HG03457 (cell line): ENCODE results near the gene AGFG2.
"Not testable (repeated sequence)": the region's sequence is repeated elsewhere in the genome, so short reads cannot be mapped to it uniquely, and the experiment has no call there.

Experiments
- ATAC-seq: cut with Tn5 transposase; IDR thresholded peaks from one replicate; pipeline ENCODE4 v1.9.1; 2021; ENCODE audit warnings: moderate number of reproducible peaks; ENCODE audit not compliant: unreplicated experiment

AGFG2 gene

DNA sequence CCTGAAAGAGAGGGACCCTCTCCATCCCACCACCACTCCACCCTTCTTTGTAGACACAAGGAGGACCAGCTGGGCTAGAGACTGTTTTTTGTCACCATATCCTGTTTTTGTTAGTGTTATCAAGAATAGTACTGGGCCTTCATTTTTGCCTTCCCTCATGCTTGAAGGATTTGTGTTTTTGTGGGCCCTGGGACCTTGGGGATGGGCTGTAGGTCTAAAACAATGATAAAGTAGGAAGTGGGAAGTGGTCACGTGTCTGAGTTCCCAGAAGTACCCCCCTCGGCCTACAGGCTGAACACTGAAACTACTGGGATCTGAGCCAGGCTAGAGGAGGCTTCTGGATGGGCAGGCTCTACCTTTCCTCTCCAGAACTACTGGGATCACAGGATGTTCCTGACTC is 8.9 kb downstream of the AGFG2 start:
- ATAC-seq: no peak

- not testable (repeated sequence) for ATAC-seq
Observed at GRCh38 chr7:100548446-100548845, 9.4 kb downstream of the AGFG2 start.

- no peak for ATAC-seq
Observed at GRCh38 chr7:100552532-100552931, 13.5 kb downstream of the AGFG2 start.

DNA sequence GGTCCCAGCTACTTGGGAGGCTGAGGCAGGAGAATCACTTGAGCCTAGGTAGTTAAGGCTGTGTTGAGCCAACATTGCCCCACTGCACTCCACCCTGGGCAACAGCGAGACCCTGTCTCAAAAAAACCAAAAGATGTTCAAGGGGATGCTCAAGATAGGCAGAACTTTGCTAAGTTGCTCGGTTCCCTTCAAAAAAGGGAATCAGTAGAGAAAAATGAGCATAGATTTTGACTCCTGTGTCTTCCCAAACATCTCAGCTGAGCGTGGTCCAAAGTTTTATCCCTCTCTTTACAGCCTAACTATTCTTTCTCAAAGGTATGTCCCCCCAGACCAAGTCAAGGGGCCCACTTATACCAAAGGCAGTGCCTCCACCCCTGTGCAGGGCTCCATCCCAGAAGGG is 14.0 kb downstream of the AGFG2 start:
- ATAC-seq: no peak

DNA sequence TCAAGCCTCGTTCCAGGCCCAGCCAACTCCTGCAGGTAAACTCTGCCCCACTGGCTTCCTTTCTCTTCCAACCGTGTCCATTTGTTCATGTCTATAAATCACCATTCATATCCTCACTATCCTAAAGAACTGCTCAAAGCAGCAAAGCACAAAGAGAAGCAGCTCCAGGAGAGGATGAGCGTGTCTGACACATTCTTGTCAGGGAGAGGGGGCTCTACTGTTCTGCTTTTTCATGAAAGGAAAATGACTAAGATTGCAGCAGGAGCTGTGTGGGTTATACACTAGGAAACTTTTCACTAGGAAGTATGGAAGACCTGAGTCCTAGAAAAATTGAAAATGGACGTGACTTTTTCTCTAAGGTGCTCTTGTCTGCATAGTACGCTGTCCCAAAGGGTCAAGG is 16.7 kb downstream of the AGFG2 start:
- no peak for ATAC-seq

DNA sequence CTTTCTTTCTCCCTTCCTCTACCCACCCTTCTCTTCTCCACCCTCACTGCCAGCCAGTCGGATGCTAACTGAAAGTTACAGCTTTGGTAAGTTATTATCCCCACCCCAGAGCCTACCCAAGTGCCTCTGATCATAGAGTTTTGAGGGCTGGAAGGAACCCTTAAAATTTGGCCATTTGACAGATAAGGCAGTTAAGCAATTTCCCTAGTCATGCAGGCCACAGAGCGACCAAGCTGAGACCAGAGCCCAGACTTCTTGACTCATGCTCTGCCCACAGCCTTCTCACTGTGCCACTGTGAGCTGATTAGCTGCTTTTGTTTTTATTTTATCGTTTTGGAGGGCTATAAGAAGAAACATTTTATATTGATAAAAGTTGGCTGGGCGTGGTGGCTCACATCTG is 17.5 kb downstream of the AGFG2 start:
- ATAC-seq: no peak

GRCh38 chr7:100559127-100559526 is 20.1 kb downstream of the AGFG2 start:
- ATAC-seq: no peak

DNA sequence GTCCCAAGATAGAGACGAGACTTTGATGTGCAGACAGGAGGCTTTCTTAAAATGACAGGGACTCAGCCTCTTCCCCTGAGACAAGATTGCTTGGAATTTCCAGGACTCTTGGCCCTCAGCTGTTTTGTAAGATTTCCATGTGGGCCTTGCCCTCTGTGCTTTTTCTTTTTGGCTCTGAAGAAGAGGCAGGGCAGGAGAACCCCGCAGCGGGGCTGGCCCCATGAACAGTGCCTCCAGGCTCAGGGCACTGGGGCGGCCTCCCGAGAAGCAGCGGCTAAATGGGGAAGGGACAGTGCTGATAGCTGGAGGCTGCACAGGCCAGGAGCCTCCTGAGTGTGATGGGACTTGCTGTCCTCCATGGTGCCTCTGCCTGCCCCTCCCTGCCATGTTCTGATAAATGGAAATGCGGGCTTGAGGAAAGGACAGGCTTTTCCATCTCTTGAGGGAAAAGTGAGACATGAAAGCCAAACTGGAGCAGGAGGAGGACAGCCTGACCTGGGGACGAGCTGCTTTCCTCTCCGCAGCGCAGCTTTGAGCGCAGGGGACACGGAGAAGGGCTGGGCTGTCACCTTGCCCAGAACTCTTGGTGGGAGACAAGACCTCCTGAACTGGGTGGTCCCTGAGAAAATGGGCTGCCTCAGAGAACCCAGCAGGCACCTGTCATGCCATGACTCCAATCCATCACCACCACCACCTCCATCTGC is 22.6 kb downstream of the AGFG2 start:
- ATAC-seq: no peak

DNA sequence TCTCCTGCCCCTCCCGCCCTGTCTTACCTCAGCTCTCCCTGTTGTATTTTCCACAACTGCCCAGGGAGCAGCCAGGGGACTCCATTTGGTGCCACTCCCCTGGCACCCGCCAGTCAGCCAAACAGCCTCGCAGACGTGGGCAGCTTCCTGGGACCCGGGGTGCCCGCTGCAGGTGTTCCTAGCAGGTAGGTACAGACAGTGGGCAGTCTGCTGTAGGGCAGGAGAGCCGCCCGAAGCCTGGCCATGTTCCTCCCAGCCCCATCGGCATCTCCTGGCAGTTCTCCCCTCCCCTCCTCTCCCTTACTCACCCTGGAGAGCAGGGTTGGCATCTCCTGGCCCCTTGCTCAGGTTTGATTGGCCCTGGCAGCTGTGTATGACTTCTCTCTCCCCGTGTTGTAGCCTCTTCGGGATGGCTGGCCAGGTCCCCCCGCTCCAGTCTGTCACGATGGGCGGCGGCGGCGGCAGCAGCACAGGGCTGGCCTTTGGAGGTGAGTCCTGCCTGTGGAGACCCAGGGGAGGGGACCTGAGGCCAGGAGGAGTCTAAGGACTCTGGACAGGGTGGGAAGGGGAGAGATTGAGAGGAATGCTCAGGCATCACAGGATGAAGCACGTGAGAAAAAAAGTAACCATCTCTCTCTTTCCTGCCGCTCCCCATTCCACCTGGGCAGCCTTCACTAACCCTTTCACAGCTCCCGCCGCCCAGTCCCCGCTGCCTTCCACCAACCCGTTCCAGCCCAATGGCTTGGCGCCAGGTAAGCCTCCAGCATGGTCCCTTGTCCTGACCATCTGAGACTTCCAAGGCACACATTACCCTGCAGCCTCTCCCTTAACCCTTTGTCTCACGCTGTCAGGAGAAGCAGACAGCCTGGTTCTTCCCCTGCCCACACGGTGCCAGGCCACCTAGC is 23.4 kb downstream of the AGFG2 start:
- no peak for ATAC-seq

GRCh38 chr7:100563100-100563564 is 24.1 kb downstream of the AGFG2 start:
- ATAC-seq: no peak

GRCh38 chr7:100563809-100564400 is 24.9 kb downstream of the AGFG2 start:
- no peak for ATAC-seq

DNA sequence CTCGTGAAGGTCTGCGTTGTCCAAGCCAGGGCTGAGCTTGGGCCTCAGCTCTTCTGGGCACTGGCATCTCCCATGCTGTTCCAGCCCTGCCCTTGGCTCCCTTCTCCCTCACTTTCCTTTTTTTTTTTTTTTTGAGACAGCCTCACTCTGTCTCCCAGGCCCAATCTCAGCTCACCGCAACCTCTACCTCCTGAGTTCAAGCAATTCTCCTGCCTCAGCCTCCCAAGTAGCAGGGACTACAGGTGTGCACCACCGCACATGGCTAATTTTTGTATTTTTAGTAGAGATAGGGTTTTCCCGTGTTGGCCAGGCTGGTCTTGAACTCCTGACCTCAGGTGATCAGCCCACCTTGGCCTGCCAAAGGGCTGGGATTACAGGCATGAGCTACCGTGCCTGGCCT is 25.4 kb downstream of the AGFG2 start:
- ATAC-seq: not testable (repeated sequence)

DNA sequence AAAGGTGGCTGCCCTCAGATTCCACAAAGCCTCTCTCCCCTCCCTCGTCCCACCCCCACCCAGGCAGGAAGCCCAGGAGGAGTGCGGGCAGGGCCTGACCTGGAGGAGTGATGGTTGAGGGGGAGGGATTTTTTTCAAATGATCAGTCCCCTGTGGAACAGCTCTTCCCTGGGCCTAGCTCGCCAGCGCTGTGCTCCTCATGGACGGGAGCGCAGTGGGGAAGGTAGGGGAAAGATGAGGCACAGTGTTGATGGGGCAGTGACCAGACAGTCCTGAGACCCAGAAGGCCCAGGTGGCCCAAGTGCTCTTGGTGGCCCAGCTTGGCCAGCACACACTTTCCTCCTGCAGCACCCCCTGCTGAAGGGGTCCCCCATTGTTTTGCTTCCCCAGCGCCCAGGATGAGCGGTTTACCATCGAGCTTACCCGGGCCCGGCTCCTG is 26.1 kb downstream of the AGFG2 start:
- no peak for ATAC-seq

DNA sequence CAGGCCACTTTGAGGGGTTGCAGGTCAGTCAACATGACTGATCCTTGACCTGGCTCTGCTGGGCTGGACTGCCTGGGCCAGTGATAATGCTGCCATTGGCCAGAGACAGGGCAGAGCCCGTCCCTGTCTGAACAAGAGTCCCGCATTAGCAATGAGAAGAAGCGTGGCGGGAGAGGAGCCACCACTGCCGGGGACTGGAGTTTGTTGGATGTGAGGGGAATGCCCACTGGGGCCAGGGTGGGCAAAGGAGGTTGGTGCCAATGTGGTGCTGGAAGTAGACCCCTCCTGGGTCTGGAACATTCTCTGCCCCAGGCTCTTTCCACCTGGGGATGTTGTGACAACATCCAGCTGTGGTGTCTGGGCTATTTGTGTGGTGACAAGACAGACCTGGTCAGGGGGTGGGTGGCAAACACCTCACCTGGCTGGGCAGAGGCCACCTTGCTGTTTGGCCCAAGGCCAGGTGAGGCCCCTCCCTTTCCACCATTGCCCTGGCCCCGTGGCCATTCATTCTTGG is 27.1 kb downstream of the AGFG2 start:
- no peak for ATAC-seq

DNA sequence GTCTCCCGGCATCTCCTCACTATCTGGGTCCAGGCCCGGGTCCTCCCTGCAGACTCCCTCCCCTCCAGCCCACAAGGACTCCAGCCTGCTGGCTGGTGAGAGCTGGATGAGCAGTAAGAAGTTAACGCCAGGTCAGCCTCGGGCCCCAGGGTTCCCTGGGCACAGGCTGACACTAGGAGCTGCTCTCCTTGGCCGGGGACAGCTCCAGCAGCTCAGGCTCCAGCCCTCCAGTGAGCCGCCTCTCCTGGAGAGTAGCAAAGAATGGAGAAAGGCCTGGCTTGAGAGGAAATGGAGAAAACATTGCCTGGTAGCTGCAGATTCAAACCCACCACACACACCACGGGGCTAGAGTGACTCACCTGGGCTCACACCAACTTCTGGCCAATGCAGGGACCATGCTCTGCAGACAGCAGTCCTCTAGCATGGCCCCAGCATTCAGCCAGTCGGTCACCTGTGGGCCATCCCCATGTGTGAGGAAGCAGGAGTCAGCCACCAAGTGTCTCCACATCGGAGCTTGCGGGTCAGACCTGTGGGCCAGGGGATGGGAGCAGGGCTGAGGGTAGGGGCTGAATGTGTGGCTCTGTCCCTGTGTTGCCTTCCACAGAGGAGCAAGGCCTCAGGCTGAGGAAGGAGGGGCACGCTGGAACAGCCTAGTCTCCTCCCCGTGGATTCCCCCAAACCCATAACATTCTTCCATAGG is 28.2 kb downstream of the AGFG2 start:
- ATAC-seq: no peak

DNA sequence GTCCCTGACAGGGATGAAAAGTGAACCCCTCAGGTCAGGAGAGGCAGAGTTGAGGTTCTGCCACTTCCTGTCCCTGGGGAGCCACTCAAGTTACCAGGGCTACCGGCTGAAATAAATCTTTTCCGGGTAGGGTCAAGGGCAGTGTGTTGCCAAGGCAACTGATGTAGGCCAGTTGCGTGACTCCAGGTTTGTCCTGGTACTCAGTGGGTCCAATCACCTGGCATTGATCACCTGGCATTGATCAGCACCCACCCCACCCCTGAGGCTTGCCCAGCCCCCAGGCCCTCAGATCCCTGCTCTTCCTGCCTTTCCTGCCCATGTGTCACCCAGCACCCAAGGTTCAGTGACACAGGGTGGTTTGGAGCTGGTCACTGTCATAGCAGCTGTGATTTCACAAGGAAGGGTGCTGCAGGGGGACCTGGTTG is 28.8 kb downstream of the AGFG2 start:
- no peak for ATAC-seq

DNA sequence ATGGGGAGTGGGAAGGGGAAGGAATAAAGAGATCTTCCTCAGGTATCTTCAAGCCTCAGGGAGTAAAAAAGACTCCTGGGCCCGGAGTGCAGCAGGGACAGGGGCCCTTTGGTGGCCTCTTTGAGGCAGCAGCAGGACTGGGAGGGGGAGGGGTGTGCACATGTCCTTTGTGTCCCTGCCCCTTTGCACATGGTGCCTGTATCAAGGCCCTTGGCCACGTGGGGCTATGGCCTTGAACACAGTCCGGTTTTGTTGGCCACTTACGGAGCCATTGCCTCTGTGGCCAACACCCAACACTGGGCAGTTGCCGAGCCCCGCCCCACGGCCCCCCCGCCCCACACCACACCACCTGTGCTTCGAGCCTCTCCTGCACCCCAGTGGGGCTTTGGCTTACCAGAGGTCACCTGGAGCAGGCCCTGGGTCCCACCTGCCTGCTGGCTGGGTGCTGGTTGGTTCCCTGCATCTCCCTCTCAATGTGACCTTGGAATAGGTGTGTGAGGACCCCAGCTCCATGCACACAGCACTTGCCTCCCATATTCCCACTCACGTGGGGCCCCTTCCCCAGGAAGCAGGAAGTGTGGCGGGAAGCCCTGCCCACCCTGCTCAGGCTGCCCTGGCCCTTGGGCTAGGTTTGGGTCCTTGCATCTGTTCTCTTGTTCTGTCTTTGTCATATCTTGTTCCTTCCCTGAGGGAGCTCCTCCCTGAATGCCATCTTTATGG is 29.3 kb downstream of the AGFG2 start:
- ATAC-seq: no peak

DNA sequence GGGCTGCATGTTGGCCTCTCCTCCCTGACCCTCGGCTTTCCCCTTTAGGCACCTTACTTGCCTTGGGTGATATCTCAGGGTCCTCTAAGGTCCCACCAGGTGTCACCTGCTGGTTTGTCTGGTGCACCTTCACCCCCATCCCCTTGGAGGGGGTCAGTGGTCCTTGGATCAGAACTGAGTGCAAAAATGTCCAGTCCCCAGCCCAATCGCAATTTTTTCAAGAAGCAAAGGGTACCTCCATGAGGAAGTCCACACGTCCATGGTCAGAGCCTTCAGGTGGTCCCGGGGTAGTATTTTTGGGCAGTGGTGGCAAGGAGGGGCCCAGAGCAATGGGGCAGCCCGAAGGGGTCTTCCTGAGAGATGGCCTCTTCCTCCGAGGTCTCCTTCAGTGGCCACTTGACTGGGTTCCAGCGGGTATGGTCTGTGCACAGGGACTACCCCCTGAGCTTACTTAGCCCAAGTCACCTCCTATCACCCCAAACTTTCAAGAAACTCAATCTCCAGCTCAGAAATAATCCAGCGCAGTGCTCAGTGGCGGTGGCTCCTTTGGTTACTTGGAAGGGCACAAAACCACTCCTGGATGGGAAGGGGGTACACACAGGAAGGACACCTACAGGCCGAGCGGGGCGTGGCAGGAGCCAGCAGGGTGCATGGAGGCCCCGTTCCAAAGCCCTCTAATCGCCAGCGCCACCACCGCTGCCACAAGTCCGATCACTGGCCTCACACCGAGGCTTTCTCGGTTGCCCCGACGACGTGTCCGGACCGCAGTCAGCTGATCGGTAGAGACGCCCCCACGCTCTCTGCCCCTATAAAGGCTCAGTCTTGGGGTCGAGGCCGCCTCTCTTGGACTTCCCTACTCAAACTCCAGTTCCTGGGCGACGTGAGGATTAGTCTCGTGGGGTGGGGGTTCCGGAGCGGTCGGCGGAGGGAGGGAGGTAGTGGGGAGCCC is 30.2 kb downstream of the AGFG2 start:
- ATAC-seq: no peak
